CD14-positive monocyte (primary cell): Measurements from ENCODE around the gene SRP14. TPM values are rescaled to one million over a fixed set of nuclear protein-coding genes. Genes with fewer than 3 reads are reported as not detected.
A peak's percentile ranks its signal among the peaks of the same experiment; 100 is the strongest.

Experiments
- DNase-seq, 3 donors: peaks; one replicate each; pipeline ENCODE4 v3.0.0-alpha.2; 2011 to 2022
- H2AFZ ChIP-seq: 2 replicates; pipeline ENCODE4 v1.6.0; 2012; ENCODE audit warnings: mild to moderate bottlenecking, low read depth, low read length, inconsistent platforms; ENCODE audit not compliant: insufficient read depth, poor library complexity, severe bottlenecking
- H3K27ac ChIP-seq, 2 donors: 1 replicate in 1 of 2; 2 replicates in 1 of 2; pipeline ENCODE4 v1.5.1; 2012 to 2013; ENCODE audit warnings: low read length in 2 of 2, control low read depth in 1 of 2, inconsistent platforms in 1 of 2, low read depth in 1 of 2, mild to moderate bottlenecking in 1 of 2
- H3K27me3 ChIP-seq, 2 donors: one replicate each; pipeline versions ENCODE4 v1.6.0 to v1.6.1; 2011 to 2013; ENCODE audit warnings: low read length in 2 of 2; ENCODE audit not compliant: control insufficient read depth in 2 of 2, insufficient read depth in 2 of 2
- H3K36me3 ChIP-seq, 2 donors: replicated peaks in 1 of 2; 1 replicate in 1 of 2; 2 replicates in 1 of 2; pipeline versions ENCODE4 v1.5.1 to v1.6.1; 2012 to 2013; ENCODE audit warnings: low read length in 2 of 2, control low read depth in 1 of 2, inconsistent platforms in 1 of 2, mild to moderate bottlenecking in 1 of 2; ENCODE audit not compliant: insufficient read depth in 2 of 2, control insufficient read depth in 1 of 2
- H3K4me1 ChIP-seq, 2 donors: 1 replicate in 1 of 2; 2 replicates in 1 of 2; pipeline versions ENCODE4 v1.5.1 to v1.6.1; 2012 to 2013; ENCODE audit warnings: low read length in 2 of 2, control low read depth in 1 of 2, inconsistent platforms in 1 of 2, mild to moderate bottlenecking in 1 of 2, moderate library complexity in 1 of 2; ENCODE audit not compliant: insufficient read depth in 2 of 2, control insufficient read depth in 1 of 2
- H3K4me2 ChIP-seq: replicated peaks from 2 replicates; pipeline ENCODE3; 2012; ENCODE audit warnings: low read length, moderate library complexity, mild to moderate bottlenecking; ENCODE audit not compliant: poor library complexity, severe bottlenecking; ENCODE audit errors: extremely low read depth
- H3K4me3 ChIP-seq, 3 experiments: fragments of 200-600 bp in 1 of 3; sonication (generic) in 1 of 3; replicated peaks in 1 of 3; 1 replicate in 2 of 3; 2 replicates in 1 of 3; pipeline ENCODE4 v1.5.1; 2011 to 2013; ENCODE audit warnings: low read length in 3 of 3, mild to moderate bottlenecking in 3 of 3, control low read depth in 2 of 3, low read depth in 2 of 3, inconsistent platforms in 1 of 3, moderate library complexity in 1 of 3
- H3K79me2 ChIP-seq: 2 replicates; pipeline ENCODE4 v1.6.0; 2012; ENCODE audit warnings: mild to moderate bottlenecking, control low read depth, inconsistent platforms, low read length, moderate library complexity; ENCODE audit not compliant: insufficient read depth
- H3K9ac ChIP-seq: 2 replicates; pipeline ENCODE4 v1.6.0; 2017; ENCODE audit warnings: low read length, mild to moderate bottlenecking; ENCODE audit not compliant: insufficient read depth, poor library complexity, severe bottlenecking
- H3K9me3 ChIP-seq, 2 donors: replicated peaks in 1 of 2; 1 replicate in 1 of 2; 2 replicates in 1 of 2; pipeline versions ENCODE4 v1.5.1 to v1.6.1; 2012 to 2013; ENCODE audit warnings: low read length in 2 of 2, control low read depth in 1 of 2; ENCODE audit not compliant: control insufficient read depth in 1 of 2, insufficient read depth in 1 of 2
- H4K20me1 ChIP-seq: 2 replicates; pipeline ENCODE4 v1.6.0; 2012; ENCODE audit warnings: mild to moderate bottlenecking, low read length, control low read depth, moderate library complexity; ENCODE audit not compliant: insufficient read depth
- H3K27ac Mint-ChIP-seq, 7 donors: one replicate each; pipeline ENCODE4 v1.8.0; 2020; ENCODE audit warnings: mild to moderate bottlenecking in 7 of 7, mixed read lengths in 7 of 7, moderate library complexity in 6 of 7, inconsistent platforms in 2 of 7
- H3K27me3 Mint-ChIP-seq, 3 donors: one replicate each; pipeline ENCODE4 v1.8.0; 2021 to 2022; ENCODE audit warnings: low read depth in 3 of 3, mild to moderate bottlenecking in 3 of 3, mixed read lengths in 3 of 3, moderate library complexity in 3 of 3, inconsistent platforms in 1 of 3
- H3K36me3 Mint-ChIP-seq, 2 donors: one replicate each; pipeline ENCODE4 v1.8.0; 2020; ENCODE audit warnings: mixed read lengths in 2 of 2, inconsistent platforms in 1 of 2, mild to moderate bottlenecking in 1 of 2
- H3K4me1 Mint-ChIP-seq: one replicate; pipeline ENCODE4 v1.8.0; 2020; ENCODE audit warnings: mild to moderate bottlenecking, mixed read lengths
- H3K4me3 Mint-ChIP-seq, 2 donors: one replicate each; pipeline ENCODE4 v1.8.0; 2020; ENCODE audit warnings: mild to moderate bottlenecking in 2 of 2, mixed read lengths in 2 of 2, moderate library complexity in 1 of 2
- H3K9me3 Mint-ChIP-seq, 7 donors: one replicate each; pipeline ENCODE4 v1.8.0; 2020 to 2022; ENCODE audit warnings: mixed read lengths in 7 of 7, mild to moderate bottlenecking in 6 of 7, moderate library complexity in 6 of 7, inconsistent platforms in 2 of 7
- WGBS: methylation state at CpG from one replicate; pipeline ENCODE4 v1.1.5; 2013; ENCODE audit warnings: missing lambda C conversion rate; ENCODE audit not compliant: insufficient coverage; 5-methylcytosine and 5-hydroxymethylcytosine counted together
- intact Hi-C, 2 donors: fragments of 100-400 bp; cut with micrococcal nuclease; formaldehyde crosslinking; loops; one replicate each; pipeline versions ENCODE4 v1.15.0 to v1.15.1; 2023
- polyA plus RNA-seq, 3 donors: library from polyadenylated mRNA; depleted of rRNA in 1 of 3; unstranded in 2 of 3; stranded (reverse) in 1 of 3; fragments of 300-500 nt in 2 of 3; fragments of >200 nt in 1 of 3; fragmentation: Illumina TruSeq in 2 of 3; gene quantifications; 1 replicate in 2 of 3; 2 replicates in 1 of 3; pipeline ENCODE4 v1.2.3, GENCODE V29; 2012 to 2021
- TF ChIP-seq, protein P1 (sequence below): fragments of 200-600 bp; IDR thresholded peaks from one replicate; pipeline ENCODE4 v1.8.0; 2022; ENCODE audit warnings: antibody characterized with exemption, mild to moderate bottlenecking

The SRP14 gene
- polyA plus RNA-seq, 3 donors: 181 to 548 (median 525) TPM

DNA sequence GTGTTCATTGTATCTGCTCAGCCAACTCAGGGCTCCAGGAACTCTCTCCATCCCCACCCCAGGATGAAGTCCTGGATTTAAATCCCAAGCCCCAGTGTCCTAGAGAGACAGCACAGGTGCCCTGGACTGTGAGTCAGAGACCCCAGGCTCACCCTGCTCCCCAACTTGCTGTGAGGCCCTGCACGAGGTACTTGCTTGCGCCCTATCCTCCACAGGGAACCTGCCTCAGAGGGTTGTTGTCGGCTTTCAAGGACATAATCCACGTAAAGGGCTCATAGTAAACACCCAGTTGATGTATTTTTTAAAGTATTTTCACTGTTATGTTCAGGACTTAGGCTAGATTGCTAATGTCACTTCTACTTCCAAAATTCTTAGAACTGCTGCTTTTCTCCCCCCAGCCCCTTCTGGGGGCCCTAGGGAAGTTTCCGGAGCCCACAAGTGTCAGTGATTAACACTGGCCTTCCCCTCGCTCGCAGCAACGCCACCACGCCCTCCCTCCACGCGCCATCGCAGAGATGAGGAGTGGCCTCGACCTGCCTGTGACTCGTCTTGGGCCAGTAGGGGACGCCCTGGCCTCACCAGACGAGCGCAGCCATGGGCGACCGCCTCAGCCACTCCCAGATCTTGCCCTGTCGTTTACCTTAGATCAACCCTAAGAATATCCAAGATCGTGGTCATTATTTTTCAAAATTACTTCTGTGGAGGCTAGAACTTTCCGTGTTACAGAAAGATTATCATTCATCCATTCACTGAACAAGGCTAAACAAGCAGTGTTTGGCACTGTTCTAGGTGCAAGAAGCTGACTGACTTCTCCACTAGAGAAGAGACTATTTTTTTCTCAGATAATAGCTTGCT is 6.0 kb upstream of the SRP14 start:
- H4K20me1 ChIP-seq: no peaks in the 10 kb centered on the region
- peaks cover 4% of the 10 kb centered on the region for H3K79me2 ChIP-seq
- H3K4me2 ChIP-seq: peak overlapping the region; percentile 54
- intact Hi-C loops: loop anchor here (2.0 to 10.0 kb wide), 6 partner anchors 37 to 260 kb away; partner anchors contain the start of genes BMF (in 2 of the 2), BUB1B (in 1 of the 2) and FSIP1 (in 1 of the 2)
- Mint-ChIP-seq H3K27ac (peak overlapping the region; percentile 47 to 95 (median 81)), H3K4me1 (peaks cover 59% of the 10 kb centered on the region), H3K36me3 (peaks cover 0 to 2% of the 10 kb centered on the region in 2 donors), H3K9me3 (peaks cover 0 to 4% (median 0%) of the 10 kb centered on the region in 7 donors), H3K27me3 (peaks cover 0 to 2% (median 0%) of the 10 kb centered on the region in 3 donors), H3K4me3 (peak overlapping the region; percentile 69 to 76)
- H3K36me3 ChIP-seq: no peaks in the 10 kb centered on the region
- peak overlapping the region in 1 of 3 experiments; percentile 39 for H3K4me3 ChIP-seq
- peak; percentile 85 to 95 (median 92) for DNase-seq
- H3K9ac ChIP-seq: peak overlapping the region; percentile 9
- no peaks in the 10 kb centered on the region for H3K9me3 ChIP-seq
- H3K4me1 ChIP-seq: peaks cover 50 to 61% of the 10 kb centered on the region in 2 donors
- peak overlapping the region; percentile 37 for H2AFZ ChIP-seq
- H3K27me3 ChIP-seq: no peaks in the 10 kb centered on the region
- 4% methylated on average over 18 of the region's 22 CpGs for WGBS
- TF ChIP-seq, protein P1, sequence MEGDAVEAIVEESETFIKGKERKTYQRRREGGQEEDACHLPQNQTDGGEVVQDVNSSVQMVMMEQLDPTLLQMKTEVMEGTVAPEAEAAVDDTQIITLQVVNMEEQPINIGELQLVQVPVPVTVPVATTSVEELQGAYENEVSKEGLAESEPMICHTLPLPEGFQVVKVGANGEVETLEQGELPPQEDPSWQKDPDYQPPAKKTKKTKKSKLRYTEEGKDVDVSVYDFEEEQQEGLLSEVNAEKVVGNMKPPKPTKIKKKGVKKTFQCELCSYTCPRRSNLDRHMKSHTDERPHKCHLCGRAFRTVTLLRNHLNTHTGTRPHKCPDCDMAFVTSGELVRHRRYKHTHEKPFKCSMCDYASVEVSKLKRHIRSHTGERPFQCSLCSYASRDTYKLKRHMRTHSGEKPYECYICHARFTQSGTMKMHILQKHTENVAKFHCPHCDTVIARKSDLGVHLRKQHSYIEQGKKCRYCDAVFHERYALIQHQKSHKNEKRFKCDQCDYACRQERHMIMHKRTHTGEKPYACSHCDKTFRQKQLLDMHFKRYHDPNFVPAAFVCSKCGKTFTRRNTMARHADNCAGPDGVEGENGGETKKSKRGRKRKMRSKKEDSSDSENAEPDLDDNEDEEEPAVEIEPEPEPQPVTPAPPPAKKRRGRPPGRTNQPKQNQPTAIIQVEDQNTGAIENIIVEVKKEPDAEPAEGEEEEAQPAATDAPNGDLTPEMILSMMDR: peak; percentile 92
- H3K27ac ChIP-seq: peak overlapping the region in 1 of 2 donors; percentile 97

DNA sequence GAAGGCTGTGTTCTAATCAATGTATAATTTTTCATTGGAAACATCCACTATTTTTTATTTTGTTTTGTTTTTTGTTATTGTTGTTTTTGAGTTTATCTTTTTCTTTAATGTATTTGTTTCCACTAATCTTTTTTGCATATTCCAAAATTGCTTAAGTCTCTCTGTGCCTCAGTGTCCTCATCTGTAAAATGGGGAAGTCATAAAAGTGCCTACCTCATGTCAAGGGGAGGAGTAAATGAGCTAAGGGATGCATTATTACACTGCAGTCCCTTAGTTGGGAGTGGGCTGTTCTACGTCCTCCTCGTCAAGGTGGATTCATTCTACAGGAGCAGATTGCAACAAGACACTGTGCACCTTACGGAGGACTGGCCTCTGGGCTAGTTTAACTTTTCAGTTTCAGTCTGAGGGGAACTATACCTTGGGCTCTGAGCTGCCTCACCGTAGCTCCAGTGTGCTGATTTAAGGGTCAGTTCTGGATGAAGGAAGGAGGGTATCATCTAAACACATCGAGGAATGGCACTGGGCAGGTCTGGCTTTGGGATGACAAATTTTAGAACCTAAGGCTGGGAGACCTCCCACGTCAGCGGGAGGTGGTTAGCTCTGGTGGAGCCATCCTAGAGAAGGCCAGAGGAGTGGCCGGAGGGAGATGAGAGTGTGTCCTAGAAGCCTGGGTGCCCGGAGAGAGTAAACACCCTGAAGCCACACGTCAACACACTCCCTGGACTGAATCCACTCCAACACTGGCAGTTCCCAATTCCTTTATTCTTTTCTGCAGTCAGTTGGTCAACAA is 5.1 kb upstream of the SRP14 start:
- Histone ChIP-seq H3K4me2 (no peak overlapping the region), H3K27ac (peak overlapping the region in 1 of 2 donors; percentile 97), H3K4me3 (no peak overlapping the region), H3K79me2 (peaks cover 9% of the 10 kb centered on the region), H3K36me3 (no peaks in the 10 kb centered on the region), H3K9ac (peak overlapping the region; percentile 9), H3K4me1 (peaks cover 44 to 58% of the 10 kb centered on the region in 2 donors), H2AFZ (peak overlapping the region; percentile 37), H3K27me3 (no peaks in the 10 kb centered on the region), H3K9me3 (no peaks in the 10 kb centered on the region), H4K20me1 (no peaks in the 10 kb centered on the region)
- peaks cover 0 to 4% (median 0%) of the 10 kb centered on the region in 7 donors for H3K9me3 Mint-ChIP-seq
- peaks cover 0 to 2% of the 10 kb centered on the region in 2 donors for H3K36me3 Mint-ChIP-seq
- H3K4me3 Mint-ChIP-seq: no peak overlapping the region
- DNase-seq: peak in 1 of 3 donors; percentile 48
- intact Hi-C loops: loop anchor here in 1 of 2 donors (2.0 to 10.0 kb wide), 3 partner anchors 65 to 259 kb away; partner anchors contain the start of genes BMF and FSIP1
- peak overlapping the region; percentile 47 to 95 (median 81) for H3K27ac Mint-ChIP-seq
- WGBS: 91% methylated on average over 8 of the region's 10 CpGs
- TF ChIP-seq, protein P1: no peak
- H3K4me1 Mint-ChIP-seq: peaks cover 57% of the 10 kb centered on the region
- peaks cover 0 to 2% (median 0%) of the 10 kb centered on the region in 3 donors for H3K27me3 Mint-ChIP-seq
